ENCODE measurements around the gene TMEM126B.

TMEM126B gene

DNA sequence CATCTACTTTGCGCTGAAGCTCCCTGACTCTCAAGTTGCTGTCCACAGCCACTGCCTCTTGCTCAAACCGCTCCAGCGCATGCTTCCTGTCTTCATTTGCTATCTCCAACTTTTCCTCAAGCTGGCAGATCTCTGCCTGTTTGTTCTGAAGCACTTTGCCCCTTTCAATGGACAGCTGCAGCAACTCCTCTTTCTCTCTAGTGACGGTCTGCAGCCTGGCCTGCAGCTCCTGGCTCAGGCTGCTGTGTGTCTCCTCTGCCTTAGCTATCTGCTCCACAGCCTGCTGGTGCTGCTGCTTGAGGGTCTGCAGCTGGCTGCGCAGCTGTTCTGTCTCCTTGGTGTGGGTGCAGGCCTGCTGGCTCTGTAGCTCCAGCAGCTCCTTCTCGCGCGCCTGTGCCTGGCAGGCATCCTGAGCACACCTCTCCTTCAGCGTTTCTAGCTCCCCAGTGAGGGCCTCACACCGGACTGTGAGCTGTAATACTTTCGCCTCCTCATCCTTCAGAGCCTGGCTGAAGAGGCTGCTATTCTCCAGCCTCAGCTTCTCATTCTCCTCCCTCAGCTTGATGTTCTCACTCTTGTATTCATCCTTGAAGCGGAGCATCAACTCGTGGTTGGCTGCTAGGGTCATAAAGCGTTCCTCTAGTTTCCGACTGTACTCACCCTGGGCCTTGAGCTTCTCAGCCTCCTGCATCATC lies 56.9 kb downstream of the TMEM126B start:
- DNase-seq, result no peak

DNA sequence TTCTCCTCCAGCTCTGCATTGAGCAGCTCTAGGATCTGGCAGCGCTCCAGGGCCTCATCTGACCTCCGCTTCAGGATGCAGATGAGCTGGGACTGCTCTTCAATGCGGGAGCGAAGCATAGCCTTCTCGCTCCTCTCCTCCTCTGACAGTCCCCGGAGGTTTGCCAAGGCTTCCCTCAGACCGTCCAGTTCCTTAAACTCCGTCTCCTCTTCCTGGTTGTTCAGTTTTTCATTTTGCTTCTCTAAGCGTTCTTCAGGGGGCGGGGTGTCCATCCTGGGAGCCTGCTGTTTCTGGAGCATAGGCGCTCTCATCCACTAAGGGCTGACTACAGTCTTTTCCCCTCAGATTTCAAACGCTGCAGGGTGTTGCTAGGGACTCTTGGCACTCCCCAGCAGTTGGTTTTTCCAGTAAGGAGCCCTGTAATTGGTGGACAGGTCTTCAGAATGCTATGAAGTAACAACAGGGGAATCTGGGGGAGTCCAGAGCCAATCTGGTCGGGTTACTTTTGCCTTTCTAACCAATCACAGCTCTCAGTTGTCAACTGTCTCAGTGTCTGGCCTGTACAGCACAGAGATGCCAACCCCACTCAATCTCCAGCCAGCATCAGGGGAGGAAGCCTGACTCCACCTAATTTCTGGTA lies 57.5 kb downstream of the TMEM126B start, which contains the start of gene CCDC89:
Gene CCDC89, minus strand, starts transcription at position 376 of the 640 bp plus-strand sequence. Its CDS starts 65 bp downstream, at position 311.
- DNase-seq, result no peak

All from activated CD4-positive, alpha-beta T cell treated with anti-CD3 and anti-CD28 coated beads for 4 hours (primary cell).